Small intestine (tissue), 7 donors: ENCODE data around the gene MRPL28. TPM values are rescaled to one million over a fixed set of nuclear protein-coding genes. Genes with fewer than 3 reads are reported as not detected.
A peak's percentile ranks its signal among the peaks of the same experiment; 100 is the strongest.

Experiments
- DNase-seq, 2 donors: peaks; one replicate each; pipeline versions ENCODE4 v3.0.0 to v3.0.0-alpha.2; 2013
- FAIRE-seq: peaks from 2 replicates; lab custom pipeline; 2012; peaks lifted over from hg19 to GRCh38; lab: Jason Lieb, UNC
- H3K27ac ChIP-seq, 3 donors: one replicate each; pipeline ENCODE4 v1.5.1; 2013; ENCODE audit warnings: low read length in 2 of 3, mild to moderate bottlenecking in 2 of 3, control low read depth in 1 of 3, inconsistent platforms in 1 of 3, low read depth in 1 of 3, moderate library complexity in 1 of 3
- H3K27me3 ChIP-seq, 3 donors: one replicate each; pipeline ENCODE4 v1.6.1; 2013; ENCODE audit warnings: low read length in 3 of 3, inconsistent platforms in 1 of 3; ENCODE audit not compliant: control insufficient read depth in 3 of 3, insufficient read depth in 3 of 3
- H3K36me3 ChIP-seq, 3 donors: one replicate each; pipeline ENCODE4 v1.6.1; 2013; ENCODE audit warnings: low read length in 3 of 3, inconsistent platforms in 1 of 3, low read depth in 1 of 3, mild to moderate bottlenecking in 1 of 3, moderate library complexity in 1 of 3; ENCODE audit not compliant: control insufficient read depth in 3 of 3, insufficient read depth in 2 of 3
- H3K4me1 ChIP-seq, 3 donors: one replicate each; pipeline ENCODE4 v1.6.1; 2013; ENCODE audit warnings: low read length in 2 of 3, inconsistent platforms in 1 of 3, low read depth in 1 of 3, mild to moderate bottlenecking in 1 of 3, moderate library complexity in 1 of 3; ENCODE audit not compliant: control insufficient read depth in 3 of 3, insufficient read depth in 2 of 3
- H3K4me3 ChIP-seq, 3 donors: one replicate each; pipeline ENCODE4 v1.5.1; 2013; ENCODE audit warnings: low read length in 3 of 3, control low read depth in 1 of 3, inconsistent platforms in 1 of 3, low read depth in 1 of 3, mild to moderate bottlenecking in 1 of 3, moderate library complexity in 1 of 3
- H3K9me3 ChIP-seq, 2 donors: one replicate each; pipeline ENCODE4 v1.6.1; 2013; ENCODE audit warnings: low read depth in 1 of 2, low read length in 1 of 2; ENCODE audit not compliant: control insufficient read depth in 2 of 2, insufficient read depth in 1 of 2
- WGBS, 3 donors: extraction: QIAGEN DNeasy Blood & Tissue Kit; methylation state at CpG; one replicate each; pipeline ENCODE4 v1.1.7; 2013; 5-methylcytosine and 5-hydroxymethylcytosine counted together
- polyA plus RNA-seq, 4 donors: library from polyadenylated mRNA; stranded (reverse) in 3 of 4; unstranded in 1 of 4; fragments of 200-250 nt in 3 of 4; fragments of 120-200 nt in 1 of 4; gene quantifications; one replicate each; pipeline versions ENCODE4 v1.2.1 to v1.2.3, GENCODE V29; 2013
- donor health status: healthy with polysubstance abuse.
- donor health status: control.
- donor health status: control.
- donor health status: Bipolar disorder and iron deficiency.
- donor health status: healthy.

Gene MRPL28
- polyA plus RNA-seq, 4 donors: 54.2 to 112 (median 92.1) TPM

GRCh38 chr16:375212-375611, 4.9 kb upstream of the MRPL28 start:
- Histone ChIP-seq H3K4me3 (no peak overlapping the region), H3K36me3 (peaks cover 12 to 79% (median 23%) of the 10 kb centered on the region in 3 donors), H3K9me3 (no peaks in the 10 kb centered on the region), H3K27ac (no peak overlapping the region), H3K27me3 (no peaks in the 10 kb centered on the region), H3K4me1 (peaks cover 0 to 21% (median 0%) of the 10 kb centered on the region in 3 donors)
- DNase-seq: no peak
- no peak for FAIRE-seq
- 93 to 95% (median 94%) methylated on average over 23 of the region's 23 CpGs for WGBS, 3 donors

GRCh38 chr16:374616-374926, 4.2 kb upstream of the MRPL28 start:
- H3K27me3 ChIP-seq: no peaks in the 10 kb centered on the region
- WGBS, 3 donors: 57 to 81% (median 57%) methylated on average over 7 to 9 of the region's 9 CpGs
- peaks cover 0 to 19% (median 0%) of the 10 kb centered on the region in 3 donors for H3K4me1 ChIP-seq
- DNase-seq: no peak
- no peak for FAIRE-seq
- no peak overlapping the region for H3K27ac ChIP-seq
- H3K36me3 ChIP-seq: peaks cover 12 to 76% (median 23%) of the 10 kb centered on the region in 3 donors
- H3K4me3 ChIP-seq: no peak overlapping the region
- H3K9me3 ChIP-seq: no peaks in the 10 kb centered on the region

GRCh38 chr16:373848-374615, 3.7 kb upstream of the MRPL28 start:
- Histone ChIP-seq H3K9me3 (no peaks in the 10 kb centered on the region), H3K27ac (no peak overlapping the region), H3K36me3 (peaks cover 12 to 81% (median 23%) of the 10 kb centered on the region in 3 donors), H3K4me3 (no peak overlapping the region), H3K4me1 (peaks cover 0 to 19% (median 0%) of the 10 kb centered on the region in 3 donors), H3K27me3 (no peaks in the 10 kb centered on the region)
- WGBS, 3 donors: 91 to 94% (median 92%) methylated on average over 41 to 44 of the region's 44 CpGs
- no peak for FAIRE-seq
- no peak for DNase-seq

- WGBS, 3 donors: 82 to 96% (median 87%) methylated on average over 5 of the region's 5 CpGs
- H3K27me3 ChIP-seq: no peaks in the 10 kb centered on the region
- peaks cover 16 to 88% (median 23%) of the 10 kb centered on the region in 3 donors for H3K36me3 ChIP-seq
- DNase-seq: no peak
- H3K4me1 ChIP-seq: peaks cover 0 to 14% (median 0%) of the 10 kb centered on the region in 3 donors
- H3K4me3 ChIP-seq: no peak overlapping the region
- no peaks in the 10 kb centered on the region for H3K9me3 ChIP-seq
- FAIRE-seq: no peak
- no peak overlapping the region for H3K27ac ChIP-seq
Observed at GRCh38 chr16:373020-373598, 2.8 kb upstream of the MRPL28 start.

- Histone ChIP-seq H3K9me3 (no peaks in the 10 kb centered on the region), H3K27me3 (no peaks in the 10 kb centered on the region), H3K36me3 (peaks cover 15 to 90% (median 28%) of the 10 kb centered on the region in 3 donors), H3K27ac (no peak overlapping the region), H3K4me3 (no peak overlapping the region), H3K4me1 (peaks cover 0 to 14% (median 0%) of the 10 kb centered on the region in 3 donors)
- FAIRE-seq (no peak), DNase-seq (no peak)
- 90 to 94% (median 92%) methylated on average over 19 of the region's 19 CpGs for WGBS, 3 donors
Observed at GRCh38 chr16:372302-372983, 2.1 kb upstream of the MRPL28 start.

- Histone ChIP-seq H3K36me3 (peaks cover 12 to 90% (median 27%) of the 10 kb centered on the region in 3 donors), H3K4me1 (peaks cover 0 to 14% (median 0%) of the 10 kb centered on the region in 3 donors)
Observed at GRCh38 chr16:371515-372301, 1.4 kb upstream of the MRPL28 start.

GRCh38 chr16:370979-371514, 709 bp upstream of the MRPL28 start:
- no peak for FAIRE-seq
- Histone ChIP-seq H3K9me3 (no peaks in the 10 kb centered on the region), H3K27ac (peak overlapping the region in 2 of 3 donors; percentile 29 to 67), H3K4me3 (no peak overlapping the region), H3K36me3 (peaks cover 11 to 90% (median 24%) of the 10 kb centered on the region in 3 donors), H3K4me1 (peaks cover 0 to 14% (median 0%) of the 10 kb centered on the region in 3 donors), H3K27me3 (no peaks in the 10 kb centered on the region)
- WGBS, 3 donors: 57 to 70% (median 58%) methylated on average over 6 to 10 of the region's 10 CpGs
- DNase-seq: no peak

More at GRCh38 chr16:371515-372301, 1.4 kb upstream of the MRPL28 start:
- H3K27me3 ChIP-seq: no peaks in the 10 kb centered on the region
- DNase-seq (no peak), FAIRE-seq (no peak)
- H3K27ac ChIP-seq: no peak overlapping the region
- 88 to 92% (median 89%) methylated on average over 30 to 31 of the region's 31 CpGs for WGBS, 3 donors
- H3K4me3 ChIP-seq: no peak overlapping the region
- H3K9me3 ChIP-seq: no peaks in the 10 kb centered on the region
